ENCODE results near the gene MLLT11. TPM values are rescaled to one million over a fixed set of nuclear protein-coding genes. Genes with fewer than 3 reads are reported as not detected.

Gene MLLT11
- total RNA-seq, 1 donor from 2014 or later = 1.4 TPM

DNA sequence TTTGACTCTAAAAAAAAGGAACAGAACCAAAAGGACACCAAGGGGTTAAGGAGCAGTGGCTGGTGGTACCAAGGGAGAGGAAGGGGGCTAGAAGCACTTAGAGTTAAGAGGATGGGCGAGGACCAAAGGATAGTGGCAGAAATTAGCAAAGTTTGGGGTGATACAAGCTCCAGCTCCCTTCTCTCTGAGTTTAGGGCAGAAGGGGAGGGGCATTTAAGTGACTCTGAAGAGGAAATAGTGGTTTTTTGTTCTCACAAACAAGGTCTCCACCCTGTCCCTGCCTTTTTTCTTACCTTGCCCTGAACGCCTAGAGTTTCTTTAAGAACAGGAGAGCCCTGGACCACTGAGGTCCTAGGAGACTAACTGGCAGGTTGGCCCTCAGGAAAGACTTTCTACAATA lies 4.0 kb upstream of the MLLT11 start:
- DNase-seq (ENCODE audit: low read depth in 2 of 2) = no peak

DNA sequence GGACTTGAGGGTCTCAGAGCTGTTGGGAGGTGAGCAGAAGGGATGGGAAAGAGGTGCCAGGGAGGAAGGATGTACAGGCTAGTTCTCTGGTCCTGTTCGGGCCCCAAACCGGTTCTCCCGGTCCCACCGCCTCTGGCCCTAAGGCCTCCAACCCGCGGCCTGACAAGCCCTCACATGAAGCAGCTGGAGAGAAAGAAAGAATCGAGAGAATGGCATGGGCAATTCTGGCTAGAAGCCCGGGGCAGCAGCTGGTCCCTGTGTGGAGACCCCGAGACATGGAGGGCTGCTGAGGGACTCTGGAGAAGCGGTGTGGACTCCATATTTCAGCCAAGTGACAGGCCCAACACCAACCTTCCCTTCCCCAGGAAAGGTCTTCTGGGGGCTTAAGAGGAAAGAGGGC lies 1.5 kb upstream of the MLLT11 start:
- peak; percentile 22 to 30 for DNase-seq (ENCODE audit: low read depth in 2 of 2)

DNA sequence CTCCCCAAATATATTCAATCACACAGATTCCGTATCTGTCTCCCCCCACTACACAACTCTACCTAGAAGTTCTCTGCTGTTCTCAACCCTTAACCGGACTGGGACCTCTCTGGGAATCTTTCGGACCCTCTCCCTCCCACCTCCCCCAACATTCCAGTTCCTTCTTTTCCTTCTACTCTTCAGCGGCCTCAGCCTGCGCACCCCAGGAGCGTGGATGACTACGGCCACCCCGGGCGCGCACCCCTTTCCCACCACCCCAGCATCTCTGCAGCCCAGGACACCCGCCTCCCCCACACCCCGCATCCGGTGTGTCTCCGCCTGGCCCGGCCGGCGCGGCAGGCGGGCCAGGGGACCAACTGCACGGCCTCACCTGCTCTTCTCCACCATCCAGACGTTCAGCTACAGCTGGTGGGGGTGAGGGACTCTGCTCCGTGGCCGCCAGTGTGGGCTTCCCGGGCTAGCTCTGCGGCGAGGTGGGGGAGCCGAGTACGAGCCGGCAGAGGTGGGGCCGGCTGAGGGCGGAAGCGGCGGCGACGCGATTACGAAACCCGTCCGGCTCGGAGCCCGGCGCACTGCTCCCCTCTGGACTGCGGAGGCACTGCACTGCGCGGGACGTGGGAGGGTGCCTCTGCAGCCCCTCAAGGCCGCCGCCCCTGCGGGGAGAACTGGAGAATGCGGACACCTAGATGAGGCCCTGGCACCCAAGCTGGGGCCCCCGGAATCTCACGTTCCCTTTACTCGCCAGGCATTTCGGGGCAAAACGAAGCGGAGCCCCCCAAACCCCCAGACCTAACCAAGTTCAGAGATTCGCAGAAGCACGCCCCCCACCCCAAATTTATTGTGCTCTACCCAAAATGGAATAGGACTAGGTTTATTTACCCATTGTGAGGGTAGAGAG lies 839 bp upstream of the MLLT11 start, which contains the start of gene CDC42SE1:
TSS of gene CDC42SE1 (minus strand) at position 514 of the 898 bp plus-strand sequence. CDS start 3,892 bp downstream, outside the sequence.
- peak; percentile 88 to 90 for DNase-seq (ENCODE audit: low read depth in 2 of 2)

DNA sequence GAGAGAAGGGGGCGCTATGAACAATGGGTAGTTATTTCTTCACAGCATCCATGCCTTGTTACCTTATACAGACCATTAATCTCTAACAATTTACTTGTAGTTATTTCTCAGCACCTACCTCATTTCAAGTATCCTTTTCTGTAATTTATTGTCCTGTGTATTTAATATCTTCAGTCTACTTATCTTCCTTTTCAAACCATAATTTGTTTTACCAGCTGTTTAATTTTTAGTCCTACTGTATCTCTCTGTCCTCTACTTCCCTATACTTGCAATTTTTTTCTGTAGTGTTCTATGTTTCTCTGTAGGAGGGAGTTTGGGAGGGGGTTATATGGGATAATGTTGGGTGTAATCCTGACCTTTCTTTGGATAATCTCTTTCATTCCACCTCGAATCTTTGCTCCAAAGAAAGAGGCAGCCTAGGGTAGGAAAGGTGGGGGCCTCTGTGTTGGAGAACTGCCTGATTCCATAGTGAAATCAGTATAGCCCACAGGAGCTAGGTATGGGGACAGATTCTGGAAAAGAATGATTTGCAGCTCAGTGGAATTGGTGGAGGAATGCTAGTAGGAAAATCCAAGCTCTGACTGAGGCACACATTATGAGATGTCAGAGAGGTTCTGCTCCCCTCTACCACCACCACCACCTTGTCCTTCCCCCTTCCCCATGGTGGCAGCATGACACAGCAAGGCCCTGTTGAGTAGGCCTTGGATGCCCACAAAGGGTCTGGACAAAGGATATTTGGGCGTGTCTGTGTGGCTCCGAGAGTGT lies 642 bp downstream of the MLLT11 start:
- peak in 1 of 2 donors; percentile 14 for DNase-seq (ENCODE audit: low read depth in 2 of 2)

DNA sequence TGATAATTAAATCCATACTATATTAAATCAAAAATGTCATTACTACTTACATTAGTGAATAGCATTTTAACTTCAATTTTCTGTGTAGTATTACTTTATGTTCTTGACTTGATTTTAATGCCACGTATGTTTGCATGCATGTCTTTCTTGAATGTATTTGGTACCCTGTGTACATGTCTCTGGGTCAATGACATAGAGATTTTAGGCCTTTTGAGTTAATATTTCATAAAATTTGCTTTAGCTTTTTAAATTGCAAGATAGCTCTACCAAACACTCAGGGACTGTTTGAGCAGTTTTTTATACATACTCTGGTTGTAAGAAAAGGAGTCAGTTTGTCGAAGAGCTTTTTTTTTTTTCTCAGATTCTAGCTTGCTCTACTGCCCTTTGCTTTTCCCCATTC lies 1.5 kb downstream of the MLLT11 start:
- DNase-seq (ENCODE audit: low read depth in 2 of 2) = no peak

DNA sequence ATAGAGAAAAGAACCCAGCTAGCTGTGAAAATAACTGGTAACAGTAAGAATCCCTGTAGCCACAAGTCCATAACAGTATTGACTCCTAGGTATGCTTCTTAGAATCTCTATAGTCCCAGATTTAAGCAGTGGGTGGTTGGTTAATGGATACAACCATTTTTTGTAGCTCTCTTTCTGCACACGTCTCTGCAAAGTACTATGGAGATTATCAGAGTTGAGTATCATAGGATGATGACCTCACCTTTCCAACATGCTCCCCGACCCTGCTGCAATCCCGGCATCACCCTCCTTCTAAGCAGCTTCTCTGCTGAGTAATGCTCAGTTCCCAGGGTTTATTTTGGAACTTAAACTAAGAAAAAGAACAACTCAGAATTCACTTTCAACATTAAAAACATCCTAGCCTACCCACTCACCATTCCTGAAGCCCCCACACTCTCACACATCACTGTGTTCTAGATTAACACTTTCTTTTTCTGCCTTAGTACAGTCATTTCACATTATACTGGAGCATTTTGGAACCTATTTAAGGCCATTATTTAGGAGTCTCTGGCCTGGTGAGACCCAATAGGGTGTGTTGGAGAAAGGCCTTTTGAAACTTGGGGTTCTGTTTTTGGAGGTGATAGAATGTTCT lies 2.7 kb downstream of the MLLT11 start:
- peak in 1 of 2 donors; percentile 66 for DNase-seq (ENCODE audit: low read depth in 2 of 2)

DNA sequence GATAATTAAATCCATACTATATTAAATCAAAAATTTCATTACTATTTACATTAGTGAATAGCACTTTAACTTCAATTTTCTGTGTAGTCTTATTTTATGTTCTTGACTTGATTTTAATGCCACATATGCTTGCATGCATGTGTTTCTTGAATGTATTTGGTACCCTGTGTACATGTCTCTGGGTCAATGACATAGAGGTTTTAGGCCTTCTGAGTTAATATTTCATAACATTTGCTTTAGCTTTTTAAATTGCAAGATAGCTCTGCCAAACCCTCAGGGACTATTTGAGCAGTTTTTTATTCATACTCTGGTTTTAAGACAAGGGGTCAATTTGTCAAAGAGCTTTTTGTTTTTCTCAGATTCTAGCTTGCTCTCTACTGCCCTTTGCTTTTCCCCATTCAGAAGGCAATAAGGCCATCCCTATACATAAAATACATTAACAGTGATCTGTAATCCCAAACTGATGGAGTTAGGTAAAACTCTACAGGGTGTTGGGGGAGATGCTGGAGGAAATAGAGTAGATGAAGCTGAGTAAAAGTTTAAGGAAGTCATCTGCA lies 5.0 kb downstream of the MLLT11 start:
- DNase-seq (ENCODE audit: low read depth in 2 of 2) = no peak

DNA sequence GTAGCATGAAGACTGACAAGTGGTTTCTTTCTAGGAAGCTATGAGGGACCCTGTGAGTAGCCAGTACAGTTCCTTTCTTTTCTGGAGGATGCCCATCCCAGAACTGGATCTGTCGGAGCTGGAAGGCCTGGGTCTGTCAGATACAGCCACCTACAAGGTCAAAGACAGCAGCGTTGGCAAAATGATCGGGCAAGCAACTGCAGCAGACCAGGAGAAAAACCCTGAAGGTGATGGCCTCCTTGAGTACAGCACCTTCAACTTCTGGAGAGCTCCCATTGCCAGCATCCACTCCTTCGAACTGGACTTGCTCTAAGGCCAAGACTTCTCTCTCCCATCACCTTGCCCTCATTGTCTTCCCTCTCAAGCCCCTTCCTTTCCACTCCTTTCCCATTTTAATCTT lies 7.0 kb downstream of the MLLT11 start:
- DNase-seq (ENCODE audit: low read depth in 2 of 2) = no peak

DNA sequence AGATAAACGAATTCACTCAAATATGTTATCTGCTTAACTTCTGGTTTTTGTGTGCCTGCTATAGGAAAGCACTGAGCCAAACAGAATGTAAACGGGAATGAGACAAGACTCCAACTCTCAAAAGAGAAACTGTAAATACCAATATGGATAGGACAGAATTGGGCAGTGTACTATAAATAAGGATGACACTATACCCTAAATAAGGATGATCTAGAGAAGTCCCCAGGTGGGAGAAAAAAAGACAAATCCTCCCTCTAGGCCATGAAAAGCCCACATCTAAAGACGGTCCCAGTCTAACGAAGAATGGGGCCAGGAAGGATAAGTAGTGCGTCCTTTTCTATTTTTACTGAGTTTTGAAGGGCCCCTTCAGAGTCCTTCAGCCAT lies 8.9 kb downstream of the MLLT11 start:
- DNase-seq (ENCODE audit: low read depth in 2 of 2) = no peak

DNA sequence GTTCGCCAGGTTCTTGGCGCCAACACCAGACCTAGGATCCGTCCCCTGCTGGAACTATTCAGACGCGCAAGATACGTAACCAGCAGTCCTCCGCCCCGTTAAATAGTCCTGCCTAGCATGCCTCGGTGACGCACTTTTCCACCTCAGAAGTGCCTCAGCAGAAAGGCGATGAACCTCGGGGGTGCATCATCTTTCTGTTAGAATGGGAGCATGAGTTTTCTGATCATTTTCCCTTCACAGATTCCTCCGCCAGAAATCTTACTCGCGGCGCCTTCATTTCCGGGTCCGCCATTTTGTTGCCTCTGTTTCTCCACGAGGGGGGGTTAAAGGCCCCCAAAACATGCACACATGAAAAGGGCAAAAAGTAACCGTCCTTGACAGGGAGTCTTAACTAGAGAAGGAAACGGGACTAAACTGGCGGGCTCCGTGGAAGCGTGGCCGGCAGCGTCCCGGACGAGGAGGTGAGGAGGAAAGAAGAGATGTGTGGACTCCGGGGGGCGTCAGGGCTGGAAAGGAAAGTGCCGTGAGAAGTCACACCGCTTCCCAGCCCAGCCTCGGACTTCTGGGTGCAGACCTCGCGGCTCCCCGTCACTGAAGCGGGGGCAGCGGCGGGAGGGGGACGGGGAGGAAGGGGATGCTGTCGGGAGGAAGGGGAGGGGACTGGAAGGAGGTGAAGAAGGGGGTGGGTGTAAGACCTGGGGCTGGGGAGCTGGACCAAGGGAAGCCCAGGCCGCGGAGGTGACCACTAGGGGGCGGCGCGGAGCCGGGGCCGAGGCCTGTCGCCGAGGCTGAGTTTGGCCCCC lies 10.5 kb downstream of the MLLT11 start, which contains the start of gene GABPB2:
TSS of gene GABPB2 (plus strand) at position 288 of the 803 bp plus-strand sequence. CDS start 17,429 bp downstream, outside the sequence.
- peak; percentile 91 to 98 for DNase-seq (ENCODE audit: low read depth in 2 of 2)

DNA sequence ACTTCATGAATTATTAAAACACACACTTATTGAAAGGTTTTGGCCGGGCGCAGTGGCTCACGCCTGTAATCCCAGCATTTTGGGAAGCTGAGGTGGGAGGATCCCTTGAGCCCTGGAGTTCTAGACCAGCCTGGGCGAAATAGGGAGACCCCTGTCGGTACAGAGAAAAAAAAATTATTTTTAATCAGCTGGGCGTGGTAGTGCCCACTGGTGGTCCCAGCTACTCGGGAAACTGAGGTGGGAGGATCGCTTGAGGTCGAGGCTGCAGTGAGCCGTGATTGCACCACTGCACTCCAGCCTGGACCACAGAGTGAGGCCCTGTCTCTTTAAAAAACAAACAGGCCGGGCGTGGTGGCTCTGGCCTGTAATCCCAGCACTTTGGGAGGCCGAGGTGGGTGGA lies 12.0 kb downstream of the MLLT11 start:
- no peak for DNase-seq (ENCODE audit: low read depth in 2 of 2)

DNA sequence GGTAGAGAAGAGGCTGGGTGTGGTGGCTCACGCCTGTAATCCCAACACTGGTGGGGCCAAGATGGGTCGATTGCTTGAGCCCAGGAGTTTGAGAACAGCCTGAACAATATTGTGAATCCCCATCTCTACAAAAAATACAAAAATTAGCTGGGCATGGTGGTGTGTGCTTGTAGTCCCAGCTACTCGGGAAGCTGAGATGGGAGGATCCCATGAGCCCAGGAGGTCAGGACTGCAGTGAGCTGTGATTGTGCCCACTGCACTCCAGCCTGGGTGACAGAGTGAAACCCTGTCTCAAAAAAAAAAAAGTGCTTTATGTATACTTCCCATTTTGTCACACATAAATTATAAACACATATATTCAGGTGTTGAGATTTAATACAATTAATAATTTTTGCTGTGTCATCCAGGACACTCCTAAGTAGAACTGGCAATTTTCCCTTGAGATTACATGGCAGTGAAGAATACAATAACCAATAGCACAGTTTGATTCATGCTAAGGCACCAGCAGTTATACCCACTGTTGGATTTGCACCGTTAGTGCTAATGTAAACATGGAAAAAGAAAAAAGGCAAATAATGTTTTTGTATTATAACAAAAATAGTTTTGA lies 25.9 kb downstream of the MLLT11 start:
- DNase-seq (ENCODE audit: low read depth in 2 of 2) = no peak

DNA sequence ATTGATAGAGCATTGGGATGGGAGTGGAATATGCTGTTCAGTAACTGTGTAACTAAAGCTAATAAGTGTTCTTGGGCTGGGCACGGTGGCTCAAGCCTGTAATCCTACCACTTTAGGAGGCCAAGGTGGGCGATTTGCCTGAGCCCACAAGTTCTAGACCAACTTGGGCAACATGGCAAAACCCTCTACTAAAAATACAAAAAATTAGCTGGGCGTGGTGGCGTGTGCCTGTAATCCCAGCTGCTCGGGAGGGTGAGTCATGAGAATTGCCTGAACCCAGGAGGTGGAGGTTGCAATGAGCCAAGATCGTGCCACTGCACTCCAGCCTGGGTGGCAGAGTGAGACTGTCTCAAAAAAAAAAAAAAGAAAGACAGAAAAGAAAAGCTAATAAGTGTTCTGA lies 37.2 kb downstream of the MLLT11 start:
- peak in 1 of 2 donors; percentile 3 for DNase-seq (ENCODE audit: low read depth in 2 of 2)

DNA sequence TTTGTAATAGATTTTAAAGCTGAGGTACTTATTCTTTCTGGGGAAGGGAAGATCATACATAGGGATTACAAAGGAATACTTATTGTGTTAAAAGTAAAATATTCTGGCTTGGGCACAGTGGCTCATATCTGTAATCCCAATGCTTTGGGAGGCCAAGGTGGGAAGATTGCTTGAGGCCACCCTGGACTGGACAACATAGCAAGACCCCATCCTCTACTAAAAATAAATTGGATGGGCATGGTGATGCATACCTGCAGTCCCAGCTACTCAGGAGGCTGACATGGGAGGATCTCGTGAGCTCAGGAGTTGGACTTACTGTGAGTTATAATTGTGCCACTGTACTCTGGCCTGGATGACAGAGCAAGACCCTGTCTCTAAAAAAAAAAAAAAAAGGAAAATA lies 37.9 kb downstream of the MLLT11 start:
- DNase-seq (ENCODE audit: low read depth in 2 of 2) = no peak

DNA sequence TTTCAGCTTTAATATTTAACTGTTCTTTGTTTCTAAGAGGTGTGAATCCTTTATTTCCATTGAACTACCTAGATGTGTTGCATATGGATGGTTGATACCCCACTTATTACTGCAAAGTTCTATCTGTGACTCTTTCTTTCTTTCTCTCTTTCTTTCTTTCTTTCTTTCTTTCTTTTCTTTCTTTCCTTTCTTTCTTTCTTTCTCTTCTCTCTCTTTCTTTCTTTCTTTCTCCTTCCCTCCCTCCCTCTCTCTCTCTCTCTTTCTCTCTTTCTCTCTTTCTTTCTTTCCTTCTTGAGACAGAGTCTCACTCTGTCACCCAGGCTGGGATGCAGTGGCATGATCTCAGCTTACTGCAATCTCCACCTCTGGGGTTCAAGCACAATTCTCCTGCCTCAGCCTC lies 44.4 kb downstream of the MLLT11 start:
- no peak for DNase-seq (ENCODE audit: low read depth in 2 of 2)

DNA sequence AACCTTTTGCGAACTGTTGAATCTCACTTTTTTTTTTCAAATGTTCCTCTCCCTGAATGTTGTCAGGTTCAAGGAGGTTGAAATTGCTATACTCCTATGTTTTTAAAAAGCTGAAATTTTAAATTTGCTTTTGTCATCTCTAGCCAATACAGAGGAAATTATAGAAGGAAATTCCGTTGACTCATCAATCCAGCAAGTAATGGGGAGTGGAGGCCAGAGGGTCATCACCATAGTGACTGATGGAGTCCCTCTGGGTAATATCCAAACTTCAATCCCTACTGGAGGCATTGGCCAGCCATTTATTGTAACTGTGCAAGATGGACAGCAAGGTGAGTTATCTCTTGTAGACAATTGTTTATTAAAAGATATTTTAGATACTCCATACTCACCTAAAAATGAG lies 46.7 kb downstream of the MLLT11 start:
- peak; percentile 75 to 83 for DNase-seq (ENCODE audit: low read depth in 2 of 2)

DNA sequence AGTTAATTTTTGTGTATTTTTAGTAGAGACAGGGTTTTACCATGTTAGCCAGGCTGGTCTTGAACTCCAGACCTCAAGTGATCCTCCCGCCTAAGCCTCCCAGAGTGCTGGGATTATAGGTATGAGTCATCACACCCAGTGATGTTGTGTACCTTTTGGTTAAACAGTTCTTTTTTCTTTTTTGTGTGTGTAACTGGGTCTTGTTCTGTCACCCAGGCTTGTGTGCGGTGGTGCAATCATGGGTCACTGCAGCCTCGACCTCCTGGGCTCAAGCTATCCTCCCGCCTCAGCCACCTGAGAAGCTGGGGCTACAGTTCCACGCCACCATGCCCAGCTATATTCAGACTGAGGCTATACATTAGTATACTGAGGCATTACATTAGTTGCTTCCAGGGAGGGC lies 48.1 kb downstream of the MLLT11 start:
- no peak for DNase-seq (ENCODE audit: low read depth in 2 of 2)

DNA sequence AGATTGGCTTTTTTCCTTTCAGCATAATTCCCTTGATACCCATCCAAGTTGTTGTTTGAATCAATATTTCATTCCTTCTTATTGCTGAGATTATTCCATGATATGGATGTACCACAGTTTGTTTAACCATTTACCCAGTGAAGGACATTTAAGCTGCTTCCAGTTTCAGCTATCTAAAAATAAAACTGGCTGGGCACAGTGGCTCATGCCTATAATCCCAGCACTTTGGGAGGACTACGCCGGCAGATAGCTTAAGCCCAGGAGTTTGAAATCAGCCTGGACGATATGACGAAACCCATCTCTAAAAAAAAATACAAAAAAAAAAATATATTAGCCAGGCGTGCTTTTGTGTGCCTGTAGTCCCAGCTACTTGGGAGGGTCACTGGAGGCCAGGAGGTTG lies 53.7 kb downstream of the MLLT11 start:
- no peak for DNase-seq (ENCODE audit: low read depth in 2 of 2)

Measured in lung microvascular endothelial cell (primary cell).